SK-N-SH (cell line): ENCODE results near the gene VAV1.

ENCODE experiments used
- CTCF ChIP-seq: fragments of 200-600 bp; sonication (generic); IDR thresholded peaks from 2 replicates; pipeline ENCODE4 v1.6.1; 2017; ENCODE audit warnings: antibody characterized with exemption, mild to moderate bottlenecking, moderate library complexity
- EZH2phosphoT487 ChIP-seq: fragments of 200-600 bp; sonication (generic); IDR thresholded peaks from 2 replicates; pipeline ENCODE4 v1.6.1; 2017; ENCODE audit warnings: low read depth, mixed run types, mild to moderate bottlenecking, antibody characterized with exemption, moderate library complexity, borderline replicate concordance
- NFIC ChIP-seq: IDR thresholded peaks from 2 replicates; pipeline ENCODE4 v1.4.0; 2012; ENCODE audit warnings: borderline replicate concordance
- POLR2AphosphoS5 ChIP-seq: IDR thresholded peaks from 2 replicates; pipeline ENCODE4 v1.6.1; 2012; ENCODE audit warnings: low read depth, low read length
- RXRA ChIP-seq: IDR thresholded peaks from 2 replicates; pipeline ENCODE4 v1.4.0; 2012; ENCODE audit warnings: low read depth, mild to moderate bottlenecking, borderline replicate concordance
- SIN3A ChIP-seq: IDR thresholded peaks from 2 replicates; pipeline ENCODE4 v1.6.1; 2012; ENCODE audit warnings: low read depth, mild to moderate bottlenecking, low read length, moderate library complexity, borderline replicate concordance
- TAF1 ChIP-seq: IDR thresholded peaks from 2 replicates; pipeline ENCODE4 v1.6.1; 2012; ENCODE audit warnings: low read depth, mild to moderate bottlenecking, low read length, moderate library complexity, borderline replicate concordance

GRCh38 chr19:6853868-6854267 lies 81.4 kb downstream of the VAV1 start:
- no peak for TF ChIP-seq NFIC
- TF ChIP-seq EZH2phosphoT487 = no peak
- TF ChIP-seq CTCF = no peak
- no peak for TF ChIP-seq RXRA
- TF ChIP-seq POLR2AphosphoS5 = no peak
- TF ChIP-seq SIN3A = no peak
- no peak for TF ChIP-seq TAF1
